Endothelial cell of umbilical vein (primary cell): ENCODE data around the gene GPR180. TPM values are rescaled to one million over a fixed set of nuclear protein-coding genes. Genes with fewer than 3 reads are reported as not detected.
"Not testable (repeated sequence)": the region's sequence is repeated elsewhere in the genome, so short reads cannot be mapped to it uniquely, and the experiment has no call there.

Experiments
- BruUV-seq: library from RNA; stranded (reverse); fragments of 400-500 nt; replicated peaks from 2 replicates; lab custom pipeline; 2021; lab: Mats Ljungman, UMichigan
- CTCF ChIA-PET: fragments of 300-600, 350-600 bp; sonication (Branson Sonifier 250); formaldehyde crosslinking; loops from one replicate; lab custom pipeline; 2021; ENCODE audit warnings: antibody characterized with exemption, inconsistent platforms; lab: Charles Lee
- POLR2A ChIA-PET: fragments of 300-600, 350-600 bp; sonication (Branson Sonifier 250); formaldehyde crosslinking; loops from one replicate; lab custom pipeline; 2021; ENCODE audit warnings: antibody characterized with exemption, inconsistent platforms; lab: Charles Lee
- DNase-seq: peaks from one replicate; pipeline ENCODE4 v3.0.0-alpha.2; 2011; ENCODE audit warnings: low read depth, low spot score
- FAIRE-seq: peaks from 2 replicates; lab custom pipeline; 2011; peaks lifted over from hg19 to GRCh38; lab: Jason Lieb, UNC
- H2AFZ ChIP-seq: 2 replicates; pipeline ENCODE4 v1.6.0; 2012; ENCODE audit warnings: low read depth, low read length, control low read depth, inconsistent platforms
- H3K27ac ChIP-seq: 2 replicates; pipeline ENCODE4 v1.5.1; 2011; ENCODE audit warnings: low read depth, mild to moderate bottlenecking, control low read depth, low read length, moderate library complexity; ENCODE audit not compliant: insufficient read depth
- H3K27me3 ChIP-seq, 2 experiments: 2 replicates each; pipeline versions ENCODE4 v1.6.0 to v1.6.1; 2011; ENCODE audit warnings: low read length in 2 of 2, mixed read lengths in 1 of 2; ENCODE audit not compliant: control insufficient read depth in 2 of 2, insufficient read depth in 2 of 2
- H3K36me3 ChIP-seq, 2 experiments: 2 replicates in 1 of 2; 3 replicates in 1 of 2; pipeline ENCODE4 v1.5.1; 2011; ENCODE audit warnings: low read length in 2 of 2, mild to moderate bottlenecking in 1 of 2, moderate library complexity in 1 of 2; ENCODE audit not compliant: control insufficient read depth in 2 of 2, insufficient read depth in 2 of 2; ENCODE audit errors: extremely low read depth in 1 of 2
- H3K4me1 ChIP-seq: 3 replicates; pipeline ENCODE4 v1.5.1; 2011; ENCODE audit warnings: mild to moderate bottlenecking, low read length; ENCODE audit not compliant: control insufficient read depth, insufficient read depth; ENCODE audit errors: extremely low read depth
- H3K4me2 ChIP-seq: 2 replicates; pipeline ENCODE4 v1.6.1; 2011; ENCODE audit warnings: low read length, control low read depth, mixed read lengths; ENCODE audit not compliant: insufficient read depth
- H3K4me3 ChIP-seq, 3 experiments: fragments of 200-600 bp in 1 of 3; sonication (generic), shearing (Covaris generic) in 1 of 3; replicated peaks in 1 of 3; 2 replicates each; pipeline ENCODE4 v1.5.1; 2011 to 2016; ENCODE audit warnings: control low read depth in 3 of 3, low read length in 3 of 3, mild to moderate bottlenecking in 2 of 3, inconsistent platforms in 1 of 3, low read depth in 1 of 3, moderate library complexity in 1 of 3; ENCODE audit not compliant: insufficient read depth in 1 of 3
- H3K79me2 ChIP-seq: 2 replicates; pipeline ENCODE4 v1.6.0; 2012; ENCODE audit warnings: low read length, inconsistent platforms; ENCODE audit not compliant: control insufficient read depth, insufficient read depth
- H3K9ac ChIP-seq: replicated peaks from 2 replicates; pipeline ENCODE3; 2011; ENCODE audit warnings: low read length, control low read depth; ENCODE audit not compliant: insufficient read depth; ENCODE audit errors: extremely low read depth
- H3K9me1 ChIP-seq: replicated peaks from 3 replicates; pipeline ENCODE4 v1.6.0; 2011; ENCODE audit warnings: mild to moderate bottlenecking, low read length; ENCODE audit not compliant: control insufficient read depth, insufficient read depth; ENCODE audit errors: extremely low read depth
- H3K9me3 ChIP-seq: replicated peaks from 2 replicates; pipeline ENCODE4 v1.5.1; 2012; ENCODE audit warnings: low read length, inconsistent platforms; ENCODE audit not compliant: control insufficient read depth, insufficient read depth
- H4K20me1 ChIP-seq: replicated peaks from 2 replicates; pipeline ENCODE3; 2011; ENCODE audit warnings: mild to moderate bottlenecking, low read length; ENCODE audit not compliant: control insufficient read depth, insufficient read depth; ENCODE audit errors: extremely low read depth
- EZH2 ChIP-seq: IDR thresholded peaks from 2 replicates; pipeline ENCODE4 v1.6.1; 2012; ENCODE audit warnings: borderline replicate concordance, low read depth, mild to moderate bottlenecking, moderate library complexity, low read length, inconsistent platforms; ENCODE audit not compliant: severe bottlenecking
- FOS ChIP-seq: IDR thresholded peaks from 2 replicates; pipeline ENCODE4 v1.6.1; 2011; ENCODE audit warnings: mild to moderate bottlenecking, low read length, moderate library complexity, borderline replicate concordance; ENCODE audit not compliant: insufficient read depth
- GATA2 ChIP-seq: IDR thresholded peaks from 2 replicates; pipeline ENCODE4 v1.7.0; 2011; ENCODE audit warnings: low read depth, mild to moderate bottlenecking, moderate library complexity, mixed read lengths, low read length; ENCODE audit not compliant: insufficient read length, insufficient read depth
- JUN ChIP-seq: IDR thresholded peaks from 2 replicates; pipeline ENCODE4 v1.6.1; 2011; ENCODE audit warnings: borderline replicate concordance, low read depth; ENCODE audit not compliant: insufficient read length, insufficient read depth
- MYC ChIP-seq: IDR thresholded peaks from one replicate; pipeline ENCODE4 v1.6.1; 2011; ENCODE audit warnings: mild to moderate bottlenecking, low read depth, low read length
- POLR2A ChIP-seq: IDR thresholded peaks from 2 replicates; pipeline ENCODE4 v1.6.1; 2012; ENCODE audit warnings: low read depth, mild to moderate bottlenecking, control low read depth, low read length
- POLR2AphosphoS5 ChIP-seq: IDR thresholded peaks from 2 replicates; pipeline ENCODE4 v1.6.1; 2012; ENCODE audit warnings: low read depth, mild to moderate bottlenecking, control low read depth, low read length, moderate library complexity; ENCODE audit not compliant: insufficient read depth
- dilution Hi-C: fragments of 300-500 bp; cut with MboI; formaldehyde crosslinking; loops from one replicate; pipeline ENCODE4 v1.15.0; 2019; ENCODE audit warnings: low sequenced_read_pairs; ENCODE audit not compliant: extremely low pct_ligation_motif_present
- intact Hi-C: fragments of 100-400 bp; cut with micrococcal nuclease; formaldehyde crosslinking; loops from one replicate; pipeline ENCODE4 v1.10.0; 2022
- polyA plus RNA-seq, 4 experiments: library from polyadenylated mRNA; depleted of rRNA in 3 of 4; stranded (reverse) in 3 of 4; unstranded in 1 of 4; fragments of >200 nt; gene quantifications; 2 replicates each; pipeline versions ENCODE4 v1.2.1 to v1.2.3, GENCODE V29; 2011 to 2012; ENCODE audit warnings: missing spikeins in 1 of 4
- total RNA-seq: library from RNA; stranded (reverse); gene quantifications from 2 replicates; pipeline ENCODE4 v1.2.3, GENCODE V29; 2021
- TF ChIP-seq, protein P1 (sequence below), 2 donors: IDR thresholded peaks; 1 replicate in 1 of 2; 2 replicates in 1 of 2; pipeline ENCODE4 v1.5.1; 2011; ENCODE audit warnings: low read length in 2 of 2, mild to moderate bottlenecking in 2 of 2, moderate library complexity in 2 of 2, control low read depth in 1 of 2, inconsistent platforms in 1 of 2, low read depth in 1 of 2; ENCODE audit not compliant: insufficient read depth in 1 of 2; ENCODE audit errors: extremely low read depth in 1 of 2
- TF ChIP-seq, protein P2 (sequence below): IDR thresholded peaks from 2 replicates; pipeline ENCODE4 v1.6.1; 2011; ENCODE audit not compliant: insufficient read depth, insufficient read length

Gene GPR180
- total and polyA plus RNA-seq, 2 donors (not counting 3 experiments of a cell fraction or from before 2014, with no cell fraction given) = 3.1 to 8.3 TPM

DNA sequence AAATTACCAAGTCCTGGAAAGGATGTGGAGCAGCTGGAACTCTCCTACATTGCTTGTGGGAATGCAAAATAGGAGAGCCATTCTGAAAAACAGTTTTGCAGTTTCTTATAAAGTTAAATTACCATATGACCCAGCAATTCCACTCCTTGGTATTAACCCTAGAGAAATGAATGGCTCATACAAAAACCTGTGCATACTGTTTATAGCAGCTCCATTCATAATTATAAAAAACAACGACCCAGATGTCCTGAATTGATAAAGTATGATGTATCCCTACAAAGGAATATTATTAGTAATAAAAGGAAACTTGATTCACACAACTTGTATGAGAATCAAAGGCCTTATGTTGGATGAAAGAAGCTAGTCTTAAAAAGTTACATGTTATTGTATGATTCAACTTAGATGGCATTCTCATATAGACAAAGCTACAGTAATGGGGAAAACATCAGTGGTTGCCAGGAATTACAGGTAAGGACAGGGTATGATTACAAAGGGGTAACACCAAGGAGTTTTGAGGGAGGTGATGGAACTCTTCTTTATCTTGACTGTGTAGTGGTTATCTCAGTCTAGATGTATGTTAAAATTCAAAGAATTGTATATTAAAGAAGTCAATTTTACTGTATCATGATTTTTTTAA lies 35.4 kb downstream of the GPR180 start:
- intact Hi-C loops = no loop called here
- no peak overlapping the region for H3K27ac ChIP-seq
- peaks cover 13% of the 10 kb centered on the region for H3K4me1 ChIP-seq
- no peak overlapping the region for H3K4me3 ChIP-seq
- DNase-seq (no peak), FAIRE-seq (no peak)
- CTCF ChIA-PET = interaction anchor here (1.2 to 1.8 kb wide), 3 partner anchors 17 to 519 kb away, joined by 3 to 5 read pairs (median 3); no protein-coding TSS in a partner anchor
- dilution Hi-C loops = no loop called here
- H3K9me1 ChIP-seq = no peaks in the 10 kb centered on the region
- no peaks in the 10 kb centered on the region for H3K36me3 ChIP-seq
- no peaks in the 10 kb centered on the region for H3K79me2 ChIP-seq
- H3K9ac ChIP-seq = no peak overlapping the region
- H3K27me3 ChIP-seq = no peaks in the 10 kb centered on the region
- H3K4me2 ChIP-seq = no peak overlapping the region
- POLR2A ChIA-PET = no interaction called here
- TF ChIP-seq FOS (no peak), POLR2AphosphoS5 (no peak), POLR2A (no peak), GATA2 (no peak), JUN (no peak), EZH2 (no peak), MYC (no peak)
- TF ChIP-seq, protein P1, sequence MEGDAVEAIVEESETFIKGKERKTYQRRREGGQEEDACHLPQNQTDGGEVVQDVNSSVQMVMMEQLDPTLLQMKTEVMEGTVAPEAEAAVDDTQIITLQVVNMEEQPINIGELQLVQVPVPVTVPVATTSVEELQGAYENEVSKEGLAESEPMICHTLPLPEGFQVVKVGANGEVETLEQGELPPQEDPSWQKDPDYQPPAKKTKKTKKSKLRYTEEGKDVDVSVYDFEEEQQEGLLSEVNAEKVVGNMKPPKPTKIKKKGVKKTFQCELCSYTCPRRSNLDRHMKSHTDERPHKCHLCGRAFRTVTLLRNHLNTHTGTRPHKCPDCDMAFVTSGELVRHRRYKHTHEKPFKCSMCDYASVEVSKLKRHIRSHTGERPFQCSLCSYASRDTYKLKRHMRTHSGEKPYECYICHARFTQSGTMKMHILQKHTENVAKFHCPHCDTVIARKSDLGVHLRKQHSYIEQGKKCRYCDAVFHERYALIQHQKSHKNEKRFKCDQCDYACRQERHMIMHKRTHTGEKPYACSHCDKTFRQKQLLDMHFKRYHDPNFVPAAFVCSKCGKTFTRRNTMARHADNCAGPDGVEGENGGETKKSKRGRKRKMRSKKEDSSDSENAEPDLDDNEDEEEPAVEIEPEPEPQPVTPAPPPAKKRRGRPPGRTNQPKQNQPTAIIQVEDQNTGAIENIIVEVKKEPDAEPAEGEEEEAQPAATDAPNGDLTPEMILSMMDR (IDR thresholded peaks at IDR 0.05; ENCODE audit: extremely low read depth in 1 of 2, insufficient read depth in 1 of 2, low read depth in 1 of 2, low read length in 2 of 2) = no peak
- TF ChIP-seq, protein P2, sequence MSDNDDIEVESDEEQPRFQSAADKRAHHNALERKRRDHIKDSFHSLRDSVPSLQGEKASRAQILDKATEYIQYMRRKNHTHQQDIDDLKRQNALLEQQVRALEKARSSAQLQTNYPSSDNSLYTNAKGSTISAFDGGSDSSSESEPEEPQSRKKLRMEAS = no peak
- BruUV-seq = no TSS peak
- H3K9me3 ChIP-seq = no peaks in the 10 kb centered on the region
- no peak overlapping the region for H2AFZ ChIP-seq
- H4K20me1 ChIP-seq = no peaks in the 10 kb centered on the region

DNA sequence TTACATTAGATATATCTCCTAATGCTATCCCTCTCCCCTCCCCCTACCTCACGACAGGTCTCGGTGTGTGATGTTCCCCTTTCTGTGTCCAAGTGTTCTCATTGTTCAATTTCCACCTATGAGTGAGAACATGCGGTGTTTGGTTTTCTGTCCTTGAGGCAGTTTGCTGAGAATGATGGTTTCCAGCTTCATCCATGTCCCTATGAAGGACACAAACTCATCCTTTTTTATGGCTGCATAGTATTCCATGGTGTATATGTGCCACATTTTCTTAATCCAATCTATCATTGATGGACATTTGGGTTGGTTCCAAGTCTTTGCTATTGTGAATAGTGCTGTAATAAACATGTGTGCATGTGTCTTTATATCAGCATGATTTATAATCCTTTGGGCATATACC lies 36.0 kb downstream of the GPR180 start:
- CTCF ChIA-PET = interaction anchor here (1.6 kb wide), 1 partner anchor 518 kb away, joined by 3 read pairs; no protein-coding TSS in a partner anchor
- BruUV-seq, H3K27me3 ChIP-seq, H3K4me3 ChIP-seq, FAIRE-seq, H2AFZ ChIP-seq, H3K9me3 ChIP-seq, DNase-seq, H3K36me3 ChIP-seq, H3K27ac ChIP-seq, POLR2A ChIA-PET, H3K79me2 ChIP-seq, H3K4me2 ChIP-seq, H4K20me1 ChIP-seq, intact Hi-C loops, H3K9ac ChIP-seq, H3K9me1 ChIP-seq, dilution Hi-C loops: not testable (repeated sequence)
- peaks cover 16% of the 10 kb centered on the region for H3K4me1 ChIP-seq
